ENCODE measurements around the gene IFT20.
"Not testable (repeated sequence)": the region's sequence is repeated elsewhere in the genome, so short reads cannot be mapped to it uniquely, and the experiment has no call there.

IFT20 gene

GRCh38 chr17:28306954-28307401 is 28.3 kb downstream of the IFT20 start:
- no peak for DNase-seq

- DNase-seq = no peak
Measured at GRCh38 chr17:28298449-28298848, 36.8 kb downstream of the IFT20 start.

GRCh38 chr17:28295677-28296578 is 39.3 kb downstream of the IFT20 start:
- no peak for DNase-seq

- DNase-seq = no peak
Measured at GRCh38 chr17:28293994-28294393, 41.3 kb downstream of the IFT20 start.

- DNase-seq = not testable (repeated sequence)
Measured at GRCh38 chr17:28292878-28293277, 42.4 kb downstream of the IFT20 start.

- no peak for DNase-seq
Measured at GRCh38 chr17:28291780-28292330, 43.4 kb downstream of the IFT20 start.

- DNase-seq = no peak
Measured at GRCh38 chr17:28290703-28291102, 44.6 kb downstream of the IFT20 start.

- DNase-seq = no peak
Measured at GRCh38 chr17:28285965-28286364, 49.3 kb downstream of the IFT20 start.

GRCh38 chr17:28282596-28282995 is 52.7 kb downstream of the IFT20 start:
- DNase-seq = no peak

GRCh38 chr17:28280826-28281225 is 54.4 kb downstream of the IFT20 start:
- DNase-seq = no peak

GRCh38 chr17:28279411-28279810 is 55.9 kb downstream of the IFT20 start:
- no peak for DNase-seq

All from NCI-H2081 (cell line).